Thyroid gland (tissue), 4 donors: ENCODE measurements around the gene FES.

ENCODE experiments used
- CTCF ChIP-seq, 6 experiments: fragments of 200-600 bp in 3 of 6; fragments of 450-650 bp in 3 of 6; sonication (generic) in 3 of 6; IDR thresholded peaks; one replicate each; pipeline ENCODE4 v1.5.1; 2016 to 2019; ENCODE audit warnings: antibody characterized with exemption in 6 of 6, mild to moderate bottlenecking in 2 of 6, inconsistent platforms in 1 of 6, moderate library complexity in 1 of 6
- POLR2A ChIP-seq, 2 donors: fragments of 450-650 bp; IDR thresholded peaks; one replicate each; pipeline ENCODE4 v1.6.1; 2017; ENCODE audit warnings: antibody characterized with exemption in 2 of 2, mild to moderate bottlenecking in 2 of 2, moderate library complexity in 1 of 2

- TF ChIP-seq POLR2A (IDR thresholded peaks at IDR 0.05) (no peak), CTCF (IDR thresholded peaks at IDR 0.05) (no peak)
These were observed 55.5 kb downstream of the FES start for GRCh38 chr15:90939756-90940155.
